HG02840 (cell line): ENCODE data around the gene UVRAG.
A peak's percentile ranks its signal among the peaks of the same experiment; 100 is the strongest.
"Not testable (repeated sequence)": the region's sequence is repeated elsewhere in the genome, so short reads cannot be mapped to it uniquely, and the experiment has no call there.

Experiments
- ATAC-seq: cut with Tn5 transposase; IDR thresholded peaks from one replicate; pipeline ENCODE4 v1.9.1; 2021; ENCODE audit warnings: mild to moderate bottlenecking, moderate library complexity, moderate number of reproducible peaks; ENCODE audit not compliant: unreplicated experiment, low FRiP score

UVRAG gene

DNA sequence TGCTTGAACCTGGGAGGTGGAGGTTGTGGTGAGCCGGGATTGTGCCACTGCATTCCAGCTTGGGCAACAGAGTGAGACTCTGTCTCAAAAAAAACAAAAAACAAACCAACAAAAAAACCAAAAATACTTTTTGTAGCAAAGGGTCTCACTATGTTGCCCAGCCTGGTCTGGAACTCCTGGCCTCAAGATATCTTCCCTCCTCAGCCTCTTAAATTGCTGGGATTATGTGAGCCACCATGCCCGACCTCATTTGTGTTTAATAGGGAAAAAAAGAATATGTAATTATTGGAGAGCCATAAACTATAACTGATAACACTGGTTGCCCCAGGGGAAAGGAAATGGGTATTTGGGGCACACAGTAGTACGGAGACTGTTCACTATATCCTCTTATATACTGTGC lies 19.7 kb downstream of the UVRAG start:
- ATAC-seq: no peak

DNA sequence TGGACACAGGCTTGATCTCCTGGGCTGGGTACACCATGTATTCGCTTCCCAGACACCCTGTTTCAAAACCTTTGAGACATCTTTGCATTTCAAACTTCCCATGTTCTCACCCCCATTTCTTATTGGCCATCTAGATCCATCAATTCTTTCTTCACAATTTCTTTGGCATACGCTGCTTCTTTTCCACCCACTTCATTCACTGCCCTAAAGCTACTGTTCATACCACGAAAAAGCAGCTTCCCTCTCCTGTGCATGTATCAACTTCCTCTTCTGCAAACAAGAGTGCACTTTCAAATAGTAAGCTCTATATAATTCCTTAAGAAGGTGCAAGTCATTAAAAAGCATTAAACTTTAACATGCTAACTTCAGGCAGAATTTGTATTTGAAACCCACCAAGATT lies 21.4 kb downstream of the UVRAG start:
- no peak for ATAC-seq

DNA sequence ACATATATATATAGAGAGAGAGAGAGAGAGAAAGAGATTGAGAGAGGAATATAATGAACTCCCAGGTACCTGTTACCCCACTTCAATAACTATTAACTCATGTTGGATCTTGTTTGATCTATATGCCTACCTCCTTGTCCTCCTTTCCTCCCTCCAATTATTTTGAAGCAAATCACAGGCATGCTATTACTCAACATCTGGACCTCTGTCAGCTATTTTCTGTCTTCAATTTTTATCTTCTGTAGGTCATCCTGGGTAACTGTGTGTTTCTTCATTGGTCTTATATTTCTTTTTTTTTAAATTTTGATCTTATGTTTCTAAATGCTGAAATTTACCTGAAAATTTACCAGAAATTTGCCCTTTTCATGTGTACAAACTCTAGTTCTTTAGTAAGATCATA lies 24.8 kb downstream of the UVRAG start:
- no peak for ATAC-seq

DNA sequence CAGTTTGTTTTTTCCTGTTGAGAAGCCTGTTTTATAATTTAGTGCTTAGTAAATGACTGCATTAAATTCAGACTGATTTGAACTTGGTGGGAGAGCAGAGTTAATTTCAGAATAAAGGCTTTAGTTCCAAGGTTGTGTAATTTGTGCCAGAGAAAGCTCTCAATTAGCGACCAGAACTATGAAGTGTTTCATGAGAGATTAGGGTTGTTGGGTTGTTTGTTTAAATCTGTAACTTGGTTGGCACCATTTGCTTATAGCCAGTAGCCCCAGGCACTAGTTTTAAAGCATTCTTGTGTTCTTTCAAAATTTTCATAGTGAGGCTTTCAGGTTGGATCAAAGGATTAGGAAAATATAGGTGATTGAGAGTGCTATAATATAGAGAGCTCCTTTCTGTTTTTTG lies 25.5 kb downstream of the UVRAG start:
- no peak for ATAC-seq

DNA sequence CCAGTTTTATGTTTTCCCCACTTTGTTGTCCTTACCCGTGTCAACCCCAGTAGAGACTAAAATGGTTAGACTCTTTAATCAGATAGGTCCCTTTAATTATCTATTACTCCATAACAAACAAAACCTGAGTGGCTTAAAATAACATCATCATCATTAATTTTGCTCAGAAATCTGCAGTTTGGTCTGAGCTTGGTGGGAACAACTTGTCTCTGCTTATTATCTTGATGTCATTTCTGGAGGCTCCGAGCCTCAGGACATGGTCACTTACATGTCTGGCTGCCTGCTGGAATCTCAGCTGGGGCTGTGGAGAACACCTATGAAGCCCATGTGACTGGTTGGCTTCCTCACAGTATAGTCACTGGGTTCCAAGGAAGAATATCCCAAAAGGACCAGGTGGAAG lies 26.7 kb downstream of the UVRAG start:
- ATAC-seq: no peak

DNA sequence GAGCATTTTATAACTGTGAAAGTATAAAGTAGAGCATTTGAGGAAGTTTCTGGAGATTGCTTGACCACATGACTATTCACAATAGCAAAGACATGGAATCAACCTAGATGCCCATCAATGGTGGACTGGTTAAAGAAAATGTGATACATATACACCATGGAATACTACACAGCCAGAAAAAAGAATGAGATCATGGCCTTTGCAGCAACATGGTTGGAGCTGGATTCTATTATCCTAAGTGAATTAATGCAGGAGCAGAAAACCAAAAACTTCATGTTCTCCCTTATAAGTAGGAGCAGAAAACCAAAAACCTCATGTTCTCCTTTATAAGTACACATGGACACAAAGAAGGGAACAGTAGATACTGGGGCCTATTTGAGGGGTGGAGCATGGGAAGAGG lies 30.3 kb downstream of the UVRAG start:
- ATAC-seq: no peak

DNA sequence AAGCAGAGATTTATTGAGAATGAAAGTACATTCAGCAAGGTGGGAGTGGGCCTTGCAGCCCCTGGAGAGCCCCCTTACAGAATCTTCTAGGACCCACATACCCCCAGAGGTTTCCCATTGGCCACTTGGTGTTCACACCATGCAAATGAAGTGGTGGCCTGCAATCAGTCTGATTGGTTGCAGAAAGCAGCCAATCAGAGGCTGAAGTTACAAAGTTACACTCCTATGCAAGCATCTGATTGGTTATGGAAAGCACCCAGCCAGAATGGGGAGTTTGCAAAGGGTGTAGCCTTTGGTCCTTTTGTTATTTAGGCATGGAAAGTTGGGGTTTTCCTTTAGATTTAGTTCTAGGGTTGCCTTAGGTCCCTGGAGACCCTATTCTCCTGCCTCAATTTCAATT lies 34.9 kb downstream of the UVRAG start:
- ATAC-seq: no peak

DNA sequence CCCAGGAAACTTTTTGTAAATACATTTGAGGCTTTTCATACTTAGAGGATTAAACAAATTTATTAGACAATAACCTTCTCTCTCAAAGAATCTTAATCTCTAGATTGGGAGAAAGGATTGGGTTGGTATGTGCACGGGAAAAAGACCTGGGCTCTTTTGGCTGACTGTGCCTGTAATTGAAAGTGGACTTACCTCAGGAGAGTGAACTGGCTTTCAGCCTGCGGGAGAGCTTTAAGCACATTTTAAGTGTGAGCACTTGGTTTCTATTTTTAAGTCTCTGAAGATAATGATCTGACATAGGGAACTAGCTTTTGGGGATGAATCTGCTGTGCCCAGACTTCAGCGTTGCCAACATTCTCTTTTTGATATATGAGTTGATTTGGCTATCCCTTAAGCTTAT lies 35.8 kb downstream of the UVRAG start:
- ATAC-seq: no peak

DNA sequence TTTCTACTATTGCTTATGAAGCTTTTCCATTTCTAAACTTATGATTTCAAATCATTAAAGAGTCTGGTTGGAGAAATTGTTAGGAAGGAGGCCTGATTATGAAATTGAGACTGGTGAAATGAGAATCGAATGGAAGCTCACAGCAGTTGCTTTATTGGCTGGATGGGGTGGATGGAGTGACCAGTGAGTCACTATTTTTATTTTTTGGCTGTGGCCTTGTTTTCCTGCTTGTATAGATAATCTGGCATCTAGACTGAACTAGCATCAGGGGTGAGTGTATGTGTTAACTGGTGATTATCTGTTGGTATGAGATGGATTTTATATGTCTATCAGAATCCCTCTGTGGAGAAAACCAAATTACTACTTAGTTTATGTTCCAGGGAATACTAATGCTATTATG lies 36.2 kb downstream of the UVRAG start:
- no peak for ATAC-seq

DNA sequence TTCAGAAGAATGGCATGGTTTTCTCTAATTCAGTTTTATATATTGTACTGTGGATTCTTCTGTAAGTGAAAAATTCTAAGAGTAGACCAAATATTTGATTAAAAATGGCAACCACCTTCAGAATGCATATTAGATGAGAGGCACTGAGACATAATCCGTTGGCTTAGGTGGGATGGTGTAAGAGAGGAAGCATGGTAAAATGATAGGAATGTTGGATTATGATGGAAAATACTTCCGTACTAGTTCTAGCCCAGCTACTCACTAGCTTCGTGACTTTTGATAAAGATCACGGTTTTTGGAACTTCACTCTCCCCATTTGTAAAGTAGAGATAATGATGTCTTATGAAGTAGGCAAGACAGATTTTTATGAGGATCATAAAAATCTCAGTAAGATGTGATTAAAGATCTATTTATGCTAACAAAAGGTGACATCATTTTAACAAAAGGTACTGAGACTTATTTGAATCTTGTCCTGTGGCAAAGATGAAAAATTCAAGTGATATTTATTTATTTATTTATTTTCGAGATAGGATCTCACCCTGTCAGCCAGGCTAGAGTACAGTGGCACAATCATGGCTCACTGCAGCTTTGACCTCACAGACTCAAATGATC lies 37.5 kb downstream of the UVRAG start:
- no peak for ATAC-seq

DNA sequence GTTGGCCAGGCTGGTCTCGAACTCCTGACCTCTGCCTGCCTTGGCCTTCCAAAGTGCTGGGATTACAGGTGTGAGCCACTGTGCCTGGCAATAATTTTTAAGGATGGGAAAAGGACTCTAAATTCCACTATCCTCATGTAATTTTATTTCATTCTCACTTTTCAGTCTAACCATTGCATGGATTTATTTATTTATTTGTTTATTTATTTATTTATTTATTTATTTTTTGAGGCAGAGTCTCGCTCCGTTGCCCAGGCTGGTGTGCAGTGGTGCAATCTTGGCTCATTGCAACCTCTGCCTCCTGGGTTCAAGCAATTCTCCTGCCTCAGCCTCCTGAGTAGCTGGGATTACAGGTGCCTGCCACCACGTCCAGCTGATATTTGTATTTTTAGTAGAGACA lies 38.6 kb downstream of the UVRAG start:
- ATAC-seq: not testable (repeated sequence)

DNA sequence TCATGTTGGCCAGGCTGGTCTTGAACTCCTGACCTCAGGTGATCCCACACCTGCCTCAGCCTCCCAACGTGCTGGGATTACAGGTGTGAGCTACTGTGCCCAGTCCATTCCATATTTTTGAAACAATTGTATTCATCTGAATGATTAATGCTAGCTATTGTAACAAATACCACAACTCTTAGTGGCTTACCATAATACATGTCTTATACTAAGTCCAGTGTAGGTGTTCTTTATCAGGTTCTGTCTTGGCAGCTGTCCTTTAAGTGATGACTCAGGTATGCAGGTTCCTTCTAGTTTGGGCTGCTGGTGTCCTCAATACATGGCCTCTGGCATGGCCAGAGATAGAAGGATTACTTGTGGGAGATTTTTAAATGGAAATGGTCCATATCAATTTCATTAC lies 39.0 kb downstream of the UVRAG start:
- no peak for ATAC-seq

DNA sequence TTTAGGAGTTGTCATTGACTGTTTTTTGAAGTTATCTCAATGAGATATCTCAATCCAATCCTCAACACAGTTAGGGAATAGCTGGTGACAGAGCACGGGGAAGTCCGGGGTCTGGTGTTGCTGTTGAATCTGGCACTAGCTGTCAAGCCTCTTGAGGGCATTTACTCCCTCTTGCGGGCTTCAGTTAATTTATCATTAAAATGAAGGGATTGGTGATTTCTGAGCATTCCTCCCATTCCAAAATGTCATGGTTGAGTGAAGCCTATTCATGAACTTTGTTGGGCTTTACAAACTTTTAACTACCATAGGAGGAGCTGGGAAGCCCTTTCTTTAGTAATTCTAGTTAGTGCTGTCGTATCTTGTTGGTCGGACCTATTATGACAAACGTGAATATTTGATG lies 40.2 kb downstream of the UVRAG start:
- no peak for ATAC-seq

DNA sequence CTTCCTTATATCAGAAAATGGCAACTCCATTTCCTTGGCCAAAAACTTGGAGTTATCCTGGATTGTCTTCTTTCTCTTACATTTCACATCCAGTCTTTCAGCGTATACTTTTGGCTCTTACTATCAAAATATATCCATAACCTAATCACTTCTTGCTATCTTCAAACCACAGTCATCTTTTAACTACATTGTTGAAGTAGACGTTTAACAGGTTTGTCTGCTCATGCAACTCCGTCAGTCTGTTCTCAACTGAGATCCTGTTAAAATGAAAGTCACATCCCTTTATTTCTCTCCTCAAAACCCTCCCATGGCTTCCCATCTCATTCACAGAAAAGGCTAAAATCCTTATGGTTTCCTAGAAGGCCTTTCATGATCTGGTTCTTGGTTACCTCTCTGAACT lies 41.9 kb downstream of the UVRAG start:
- ATAC-seq: no peak

DNA sequence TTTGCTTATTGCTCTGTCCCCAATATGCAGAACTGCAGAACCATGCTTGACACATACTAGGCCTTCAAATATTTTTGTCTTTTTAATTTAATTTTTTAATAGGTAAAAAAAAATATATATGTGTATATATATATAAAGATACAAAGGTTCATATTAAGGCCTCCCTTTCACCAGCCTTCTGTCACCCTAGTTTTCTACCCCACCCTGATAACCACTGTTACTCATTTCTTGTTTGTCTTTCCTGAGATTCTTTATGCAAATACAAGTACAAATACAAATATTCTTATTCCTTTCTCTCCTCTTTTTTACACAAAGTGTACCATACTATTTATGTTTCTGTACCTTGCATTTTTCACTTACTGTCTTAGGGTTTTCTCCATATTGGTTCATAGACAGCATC lies 43.0 kb downstream of the UVRAG start:
- ATAC-seq: no peak

DNA sequence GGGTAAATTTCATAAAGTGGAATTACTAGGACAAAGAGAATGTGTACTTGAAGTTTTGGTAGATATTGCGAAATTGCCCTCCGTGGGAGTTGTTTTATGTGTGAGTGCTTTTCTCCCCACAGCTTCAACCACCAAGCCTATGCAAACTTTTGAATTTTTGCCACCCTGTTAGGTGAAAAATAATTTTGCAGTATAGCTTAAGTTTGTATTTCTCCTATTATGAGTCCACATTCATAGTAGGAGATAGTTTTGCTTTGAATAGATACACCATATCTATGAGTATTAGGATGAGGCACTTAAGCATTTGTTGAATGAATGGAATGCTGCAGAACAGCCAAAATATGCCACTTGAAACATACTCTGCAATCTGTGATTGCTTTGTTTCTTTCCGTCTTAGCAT lies 43.6 kb downstream of the UVRAG start:
- ATAC-seq: no peak

DNA sequence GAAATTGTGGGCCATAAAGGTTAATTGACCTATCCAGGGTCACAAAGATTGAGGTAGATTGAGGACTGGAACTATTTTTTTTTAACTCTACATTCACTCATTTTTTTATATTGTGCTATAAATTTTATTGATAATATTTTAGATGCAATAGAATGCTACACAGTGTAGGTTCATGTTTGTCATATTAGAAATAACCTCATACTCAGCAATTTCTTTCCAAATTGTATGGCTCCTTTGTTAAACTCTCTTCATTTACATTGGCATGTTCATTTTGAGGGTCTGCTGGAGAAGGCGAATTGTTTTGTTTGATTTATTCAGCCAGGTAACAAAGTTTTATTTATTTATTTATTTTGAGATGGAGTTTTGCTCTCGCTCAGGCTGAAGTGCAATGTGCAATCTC lies 44.6 kb downstream of the UVRAG start:
- no peak for ATAC-seq

DNA sequence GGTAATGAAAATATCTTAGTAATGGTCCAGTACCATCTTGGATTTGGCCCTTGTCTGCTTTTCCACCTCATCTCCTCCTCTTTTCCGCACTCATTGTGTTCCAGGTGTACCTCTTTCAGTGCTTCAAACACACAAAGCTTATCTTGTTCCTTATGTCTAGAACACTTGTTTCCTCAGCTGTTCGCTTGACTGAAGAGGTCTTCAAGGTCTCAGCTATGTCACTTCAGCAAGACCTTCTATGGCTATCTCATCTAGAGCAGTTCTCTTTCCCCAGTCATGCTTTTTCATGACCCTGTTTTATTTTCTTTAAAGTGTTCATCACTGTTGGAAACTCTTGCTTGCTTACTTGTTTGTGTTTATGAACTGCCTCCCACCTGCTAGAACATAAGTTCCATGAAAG lies 47.4 kb downstream of the UVRAG start:
- ATAC-seq: no peak

DNA sequence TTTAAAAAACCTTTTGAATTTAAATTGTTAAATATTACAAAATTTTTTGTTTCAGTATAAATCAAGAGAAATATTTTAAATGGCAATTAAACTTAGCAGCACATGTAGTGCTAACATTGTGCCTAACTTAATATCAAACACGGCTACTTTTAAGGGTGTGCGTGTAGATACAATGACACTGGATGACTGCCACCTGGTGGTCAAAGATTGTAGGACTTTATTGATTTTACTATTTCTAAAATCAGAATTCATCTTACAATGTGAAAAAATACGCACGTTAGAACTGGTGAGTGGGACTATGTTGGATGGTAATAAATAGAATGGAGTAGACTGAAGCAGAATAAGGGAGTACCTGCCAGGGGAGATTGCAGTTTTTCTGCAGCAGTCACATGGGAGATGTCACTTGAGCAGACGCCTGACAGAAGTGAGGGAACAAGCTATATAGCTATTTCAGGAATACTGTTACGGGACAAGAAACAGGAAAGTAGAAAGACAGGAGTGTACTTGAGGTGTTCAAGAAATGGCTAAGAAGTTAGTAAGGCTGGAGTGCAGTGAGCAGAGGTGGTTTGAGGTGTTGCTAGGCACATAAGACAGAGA lies 52.9 kb downstream of the UVRAG start:
- no peak for ATAC-seq

DNA sequence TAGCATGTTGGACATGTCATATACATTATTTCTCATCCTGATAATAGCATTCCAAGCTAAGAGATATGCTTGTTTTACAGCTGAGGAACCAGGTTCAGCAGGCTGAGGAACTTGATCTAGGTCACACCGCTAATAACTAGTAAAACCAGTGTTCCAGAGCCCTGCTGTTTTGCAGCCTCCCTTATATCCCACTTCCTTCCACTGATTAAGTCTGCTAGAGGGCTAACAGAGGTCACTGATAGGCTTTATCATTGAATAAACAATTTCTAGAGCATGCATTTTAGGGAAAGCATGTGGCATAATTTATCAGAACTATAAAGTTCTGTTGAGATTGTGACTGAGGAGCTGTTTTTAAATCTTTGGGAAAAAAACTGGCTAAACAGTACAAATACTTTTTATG lies 54.0 kb downstream of the UVRAG start:
- ATAC-seq: no peak

DNA sequence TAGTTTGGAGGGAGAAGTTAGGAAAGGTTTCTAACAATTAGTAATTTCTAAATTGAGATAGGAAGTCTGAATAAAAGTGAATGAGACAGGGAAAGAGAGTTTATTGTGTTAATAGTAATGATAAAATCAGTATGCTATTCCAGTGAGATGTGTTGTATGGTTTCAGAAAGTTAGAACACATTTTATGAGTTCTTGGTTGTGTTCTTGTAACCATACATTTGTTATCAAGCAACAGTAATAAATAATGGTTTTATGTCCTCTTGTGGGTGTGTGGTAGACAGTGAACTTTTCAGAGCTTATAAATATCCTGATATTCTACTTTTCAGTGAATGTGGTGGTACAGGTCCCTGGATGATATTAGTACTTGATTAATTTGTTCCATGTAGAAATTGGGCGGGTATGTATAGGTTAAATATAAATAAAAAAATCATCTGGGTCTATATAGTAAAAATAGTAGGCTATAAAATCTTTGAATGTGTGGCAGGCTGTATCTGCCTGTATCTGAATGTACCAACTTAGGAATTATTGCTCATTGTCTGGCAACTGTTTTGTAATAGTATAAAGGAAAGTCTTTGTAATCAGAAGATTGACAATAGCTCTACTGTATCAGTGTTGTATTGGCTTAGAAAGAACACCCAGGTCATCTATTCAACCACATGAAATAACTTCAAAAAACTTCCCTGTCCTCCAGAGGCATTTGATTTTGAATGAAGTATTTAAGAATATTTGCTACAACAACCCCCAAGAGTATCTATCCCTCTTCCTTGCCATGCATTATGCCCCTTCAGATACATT lies 54.8 kb downstream of the UVRAG start:
- no peak for ATAC-seq

DNA sequence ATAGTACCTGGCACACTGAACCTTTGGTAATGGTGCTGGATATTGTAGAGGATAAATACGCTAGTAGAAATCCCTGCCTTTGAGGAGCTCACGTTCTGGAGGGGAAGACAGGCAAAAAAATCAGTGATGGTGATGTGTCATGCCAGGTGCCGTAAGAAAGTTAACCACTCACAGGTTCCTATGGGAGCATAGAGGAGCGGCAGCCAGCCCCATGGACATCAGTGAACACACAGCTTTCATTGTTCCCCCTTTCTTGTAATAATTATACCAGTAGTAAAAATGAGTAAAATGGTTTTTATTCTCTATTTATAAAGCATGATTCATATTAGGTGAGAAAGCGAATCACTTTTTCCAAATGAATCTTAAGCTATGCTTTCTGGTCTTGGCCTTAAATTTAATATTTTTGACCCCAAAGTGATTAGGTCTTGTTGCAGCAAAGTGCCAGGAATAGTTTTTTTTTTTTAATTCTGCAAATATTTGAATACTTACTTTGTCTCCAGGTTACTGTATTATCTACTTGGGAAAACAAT lies 57.9 kb downstream of the UVRAG start:
- peak; percentile 32 for ATAC-seq
